Right lobe of liver (tissue), 6 donors: ENCODE measurements around the gene NADSYN1. TPM values are rescaled to one million over a fixed set of nuclear protein-coding genes. Genes with fewer than 3 reads are reported as not detected.
"Not testable (repeated sequence)": the region's sequence is repeated elsewhere in the genome, so short reads cannot be mapped to it uniquely, and the experiment has no call there.

Experiments used
- ATAC-seq, 4 donors: fragments of 200-7000 bp; cut with Tn5 transposase; one replicate each; pipeline ENCODE4 v1.9.1; 2020; ENCODE audit warnings: mild to moderate bottlenecking in 4 of 4, moderate library complexity in 4 of 4
- DNase-seq, 3 donors: peaks; one replicate each; pipeline ENCODE4 v3.0.0-alpha.2; 2020
- H3K27ac ChIP-seq, 3 donors: fragments of 200-600 bp; one replicate each; pipeline ENCODE4 v1.8.0; 2022
- H3K27me3 ChIP-seq, 2 donors: fragments of 200-600 bp; one replicate each; pipeline ENCODE4 v1.8.0; 2022
- H3K36me3 ChIP-seq, 4 donors: fragments of 200-600 bp; sonication (generic) in 1 of 4; one replicate each; pipeline versions ENCODE4 v1.5.1 to v1.8.0; 2017 to 2022; ENCODE audit warnings: control low read depth in 1 of 4
- H3K4me1 ChIP-seq, 4 donors: fragments of 200-600 bp; sonication (generic) in 1 of 4; one replicate each; pipeline versions ENCODE4 v1.5.1 to v1.8.0; 2017 to 2022; ENCODE audit warnings: control low read depth in 1 of 4
- H3K4me3 ChIP-seq, 3 donors: fragments of 200-600 bp; one replicate each; pipeline ENCODE4 v1.8.0; 2022
- H3K9me3 ChIP-seq, 4 donors: fragments of 200-600 bp; sonication (generic) in 1 of 4; one replicate each; pipeline versions ENCODE4 v1.5.1 to v1.8.0; 2017 to 2022; ENCODE audit warnings: control low read depth in 1 of 4
- POLR2A ChIP-seq: fragments of 450-650 bp; IDR thresholded peaks from one replicate; pipeline ENCODE4 v1.6.1; 2017; ENCODE audit warnings: antibody characterized with exemption, mild to moderate bottlenecking
- WGBS: methylation state at CpG from one replicate; pipeline ENCODE4 v1.1.6; 2018; ENCODE audit warnings: low coverage, low lambda C conversion rate; ENCODE audit not compliant: insufficient coverage; ENCODE audit errors: missing lambda C conversion rate; 5-methylcytosine and 5-hydroxymethylcytosine counted together
- intact Hi-C, 2 donors: fragments of 100-400 bp; cut with DNase I; formaldehyde crosslinking; loops; one replicate each; pipeline versions ENCODE4 v1.11.2 to v1.14.1; 2022
- total RNA-seq, 6 experiments: library from RNA; depleted of rRNA in 2 of 6; stranded (reverse); fragments of >200 nt in 2 of 6; fragmentation: NEBNext Ultra II Directional in 3 of 6; extraction: Animal tissue kit (Norgen Biotek cat#: 25700) in 3 of 6; gene quantifications; one replicate each; pipeline versions ENCODE4 v1.1.0 to v1.2.4, GENCODE V29; 2016 to 2023
- TF ChIP-seq, protein P1 (sequence below), 4 donors: fragments of 200-600 bp in 3 of 4; fragments of 450-650 bp in 1 of 4; IDR thresholded peaks; one replicate each; pipeline versions ENCODE4 v1.5.1 to v1.8.0; 2016 to 2022; ENCODE audit warnings: antibody characterized with exemption in 4 of 4, mild to moderate bottlenecking in 2 of 4
- donor health status: DM: no; HTN: yes; CAD: no.
- donor health status: DM: no; HTN: no; CAD: no.
- donor health status: DM: no; HTN: no; CAD: no.
- donor health status: DM: no; HTN: yes; CAD: no.
- donor health status: DM: no; HTN: yes; CAD: no.

Gene NADSYN1
- total RNA-seq, 6 experiments from 2014 or later: 26.4 to 54.7 (median 35.4) TPM

DNA sequence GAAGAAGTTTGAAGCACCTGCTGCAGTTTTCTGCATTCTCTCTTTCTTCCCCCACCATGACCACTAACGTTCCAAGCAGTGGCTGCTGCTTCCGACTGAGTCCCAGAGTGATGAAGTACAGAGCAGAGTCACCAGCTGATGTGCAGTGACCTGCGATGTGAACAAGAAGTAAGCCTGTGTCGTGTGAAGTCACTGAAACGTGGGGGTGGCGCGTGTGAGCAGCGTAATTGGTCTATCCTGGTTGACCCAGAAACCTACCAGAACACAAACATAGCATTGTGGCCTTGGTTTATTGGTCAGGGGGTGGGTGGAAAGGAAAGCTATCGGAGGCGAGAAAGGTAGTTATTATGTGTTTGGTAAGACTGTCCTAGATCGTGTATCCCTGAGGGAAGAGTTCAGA is 77.6 kb downstream of the NADSYN1 start:
- ATAC-seq (peak in 1 of 4 donors; percentile 47), DNase-seq (no peak)
- Histone ChIP-seq H3K27me3 (no peaks in the 10 kb centered on the region), H3K4me3 (no peak overlapping the region), H3K27ac (peak overlapping the region in 1 of 3 donors; percentile 72), H3K4me1 (peaks cover 0 to 35% (median 15%) of the 10 kb centered on the region in 4 donors), H3K36me3 (no peaks in the 10 kb centered on the region), H3K9me3 (no peaks in the 10 kb centered on the region)
- TF ChIP-seq POLR2A: peak; percentile 30
- TF ChIP-seq, protein P1, sequence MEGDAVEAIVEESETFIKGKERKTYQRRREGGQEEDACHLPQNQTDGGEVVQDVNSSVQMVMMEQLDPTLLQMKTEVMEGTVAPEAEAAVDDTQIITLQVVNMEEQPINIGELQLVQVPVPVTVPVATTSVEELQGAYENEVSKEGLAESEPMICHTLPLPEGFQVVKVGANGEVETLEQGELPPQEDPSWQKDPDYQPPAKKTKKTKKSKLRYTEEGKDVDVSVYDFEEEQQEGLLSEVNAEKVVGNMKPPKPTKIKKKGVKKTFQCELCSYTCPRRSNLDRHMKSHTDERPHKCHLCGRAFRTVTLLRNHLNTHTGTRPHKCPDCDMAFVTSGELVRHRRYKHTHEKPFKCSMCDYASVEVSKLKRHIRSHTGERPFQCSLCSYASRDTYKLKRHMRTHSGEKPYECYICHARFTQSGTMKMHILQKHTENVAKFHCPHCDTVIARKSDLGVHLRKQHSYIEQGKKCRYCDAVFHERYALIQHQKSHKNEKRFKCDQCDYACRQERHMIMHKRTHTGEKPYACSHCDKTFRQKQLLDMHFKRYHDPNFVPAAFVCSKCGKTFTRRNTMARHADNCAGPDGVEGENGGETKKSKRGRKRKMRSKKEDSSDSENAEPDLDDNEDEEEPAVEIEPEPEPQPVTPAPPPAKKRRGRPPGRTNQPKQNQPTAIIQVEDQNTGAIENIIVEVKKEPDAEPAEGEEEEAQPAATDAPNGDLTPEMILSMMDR (IDR thresholded peaks at IDR 0.05): no peak
- intact Hi-C loops: no loop called here
- 55% methylated on average over 9 of the region's 11 CpGs for WGBS

DNA sequence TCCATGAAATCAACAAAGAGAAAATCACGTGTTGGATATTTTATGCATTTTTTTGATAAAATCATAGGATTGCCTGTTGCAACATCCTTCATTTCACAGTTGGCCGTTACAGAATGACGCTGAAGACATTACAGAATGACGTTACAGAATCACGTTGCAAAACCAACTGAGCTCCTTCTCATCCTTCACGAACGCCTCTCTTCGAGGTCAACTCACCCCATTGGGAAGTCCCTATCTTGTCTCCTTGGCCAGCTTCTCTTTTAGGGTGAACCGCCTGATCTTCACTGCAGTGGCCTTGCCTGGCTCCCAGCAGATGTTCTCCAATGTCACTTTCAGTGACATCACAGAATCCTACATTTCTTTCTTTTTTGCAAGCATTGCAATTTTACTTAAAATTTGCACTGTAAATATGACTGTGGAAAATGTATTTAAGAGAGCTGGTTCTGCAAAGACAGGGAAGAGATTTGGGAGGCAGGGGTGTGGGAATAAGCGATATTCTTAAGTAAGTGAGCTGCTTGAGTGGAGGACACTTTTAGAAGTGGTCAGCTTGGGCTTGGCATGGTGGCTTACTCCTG is 79.1 kb downstream of the NADSYN1 start:
- no peak for DNase-seq

DNA sequence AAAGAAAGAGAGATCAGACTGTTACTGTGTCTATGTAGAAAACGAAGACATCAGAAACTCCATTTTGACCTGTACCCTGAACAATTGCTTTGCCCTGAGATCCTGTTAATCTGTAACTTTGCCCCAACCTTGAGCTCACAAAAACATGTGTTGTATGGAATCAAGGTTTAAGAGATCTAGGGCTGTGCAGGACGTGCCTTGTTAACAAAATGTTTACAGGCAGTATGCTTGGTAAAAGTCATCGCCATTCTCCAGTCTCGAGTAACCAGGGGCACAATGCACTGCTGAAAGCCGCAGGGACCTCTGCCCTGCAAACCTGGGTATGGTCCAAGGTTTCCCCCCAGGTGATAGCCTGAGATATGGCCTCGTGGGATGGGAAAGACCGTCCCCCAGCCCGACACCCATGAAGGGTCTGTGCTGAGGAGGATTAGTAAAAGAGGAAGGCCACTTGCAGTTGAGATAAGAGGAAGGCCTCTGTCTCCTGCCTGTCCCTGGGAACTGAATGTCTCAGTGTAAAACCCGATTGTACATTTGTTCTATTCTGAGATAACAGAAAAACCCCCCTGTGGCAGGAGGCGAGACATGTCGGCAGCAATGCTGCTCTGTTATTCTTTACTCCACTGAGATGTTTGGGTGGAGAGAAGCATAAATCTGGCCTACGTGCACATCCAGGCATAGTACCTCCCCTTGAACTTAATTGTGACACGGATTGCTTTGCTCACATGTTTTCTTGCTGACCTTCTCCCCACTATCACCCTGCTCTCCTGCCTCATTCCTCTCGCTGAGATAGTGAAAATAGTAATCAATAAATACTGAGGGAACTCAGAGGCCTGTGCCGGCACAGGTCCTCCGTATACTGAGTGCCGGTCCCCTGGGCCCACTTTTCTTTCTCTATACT is 82.0 kb downstream of the NADSYN1 start:
- intact Hi-C loops, H3K36me3 ChIP-seq, H3K4me3 ChIP-seq, H3K27me3 ChIP-seq, ATAC-seq, H3K9me3 ChIP-seq: not testable (repeated sequence)
- peak in 1 of 3 donors; percentile 42 for DNase-seq
- Histone ChIP-seq H3K27ac (peak overlapping the region; percentile 71 to 92 (median 81)), H3K4me1 (peaks cover 0 to 20% (median 10%) of the 10 kb centered on the region in 4 donors)
- WGBS: 27% methylated on average over 17 of the region's 17 CpGs

More for the DNA sequence above, 79.1 kb downstream of the NADSYN1 start:
- Histone ChIP-seq H3K9me3 (no peaks in the 10 kb centered on the region), H3K4me3 (no peak overlapping the region), H3K36me3 (no peaks in the 10 kb centered on the region), H3K27ac (no peak overlapping the region), H3K4me1 (peaks cover 0 to 26% (median 12%) of the 10 kb centered on the region in 4 donors), H3K27me3 (no peaks in the 10 kb centered on the region)
- WGBS: 74% methylated on average over 10 of the region's 10 CpGs
- no peak for ATAC-seq
- TF ChIP-seq, protein P1 (IDR thresholded peaks at IDR 0.05): no peak
- no peak for TF ChIP-seq POLR2A
- intact Hi-C loops: no loop called here

DNA sequence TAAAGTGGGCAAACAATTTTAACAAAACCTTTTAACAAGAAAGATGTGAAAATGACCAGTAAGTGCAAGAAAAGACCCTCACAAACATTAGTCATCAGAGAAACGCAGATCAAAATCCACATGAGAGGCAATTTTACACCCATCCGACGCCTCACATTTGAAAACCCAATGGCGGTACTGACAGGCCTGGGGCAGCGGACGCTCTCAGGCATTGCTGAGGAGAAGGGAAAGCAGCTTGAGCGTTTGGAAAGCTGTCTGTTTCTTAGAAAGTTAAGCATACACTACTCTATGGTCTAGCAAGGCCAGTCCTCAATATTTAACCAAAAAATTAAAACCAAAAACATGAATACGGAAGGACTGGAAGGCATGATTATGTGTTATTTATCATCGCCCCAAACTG is 82.8 kb downstream of the NADSYN1 start:
- Histone ChIP-seq H3K27ac (peak overlapping the region in 2 of 3 donors; percentile 81 to 92), H3K36me3 (no peaks in the 10 kb centered on the region), H3K27me3 (no peaks in the 10 kb centered on the region), H3K4me3 (no peak overlapping the region), H3K9me3 (no peaks in the 10 kb centered on the region), H3K4me1 (peaks cover 0 to 20% (median 10%) of the 10 kb centered on the region in 4 donors)
- 80% methylated on average over 8 of the region's 9 CpGs for WGBS
- ATAC-seq (no peak), DNase-seq (no peak)
- TF ChIP-seq POLR2A: no peak
- TF ChIP-seq, protein P1 (IDR thresholded peaks at IDR 0.05): no peak
- intact Hi-C loops: no loop called here

DNA sequence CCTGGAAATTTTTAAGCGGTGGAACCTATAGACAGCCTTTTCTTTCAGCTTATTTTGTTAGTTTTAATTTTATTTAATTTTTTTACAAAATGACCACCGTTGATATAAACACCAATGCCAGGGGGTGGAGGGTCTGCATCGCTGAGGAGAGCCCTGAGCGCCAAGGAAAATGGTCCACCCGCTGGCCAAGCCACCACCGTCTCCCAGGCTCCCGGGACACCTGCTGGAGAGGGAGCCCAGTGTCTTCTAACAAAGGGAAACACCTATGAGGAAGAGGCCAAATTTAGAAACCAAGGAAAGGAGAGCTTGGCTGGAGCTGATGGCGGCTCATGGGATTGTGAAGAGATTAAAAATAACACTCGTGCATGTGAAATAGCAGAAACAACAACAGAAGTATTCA is 84.5 kb downstream of the NADSYN1 start:
- WGBS: 85% methylated on average over 9 of the region's 9 CpGs
- ATAC-seq: no peak
- Histone ChIP-seq H3K4me1 (peaks cover 0 to 20% (median 10%) of the 10 kb centered on the region in 4 donors), H3K27ac (no peak overlapping the region), H3K9me3 (no peaks in the 10 kb centered on the region), H3K4me3 (no peak overlapping the region), H3K27me3 (no peaks in the 10 kb centered on the region), H3K36me3 (no peaks in the 10 kb centered on the region)
- DNase-seq: no peak
- TF ChIP-seq, protein P1 (IDR thresholded peaks at IDR 0.05): no peak
- TF ChIP-seq POLR2A: no peak
- intact Hi-C loops: no loop called here

DNA sequence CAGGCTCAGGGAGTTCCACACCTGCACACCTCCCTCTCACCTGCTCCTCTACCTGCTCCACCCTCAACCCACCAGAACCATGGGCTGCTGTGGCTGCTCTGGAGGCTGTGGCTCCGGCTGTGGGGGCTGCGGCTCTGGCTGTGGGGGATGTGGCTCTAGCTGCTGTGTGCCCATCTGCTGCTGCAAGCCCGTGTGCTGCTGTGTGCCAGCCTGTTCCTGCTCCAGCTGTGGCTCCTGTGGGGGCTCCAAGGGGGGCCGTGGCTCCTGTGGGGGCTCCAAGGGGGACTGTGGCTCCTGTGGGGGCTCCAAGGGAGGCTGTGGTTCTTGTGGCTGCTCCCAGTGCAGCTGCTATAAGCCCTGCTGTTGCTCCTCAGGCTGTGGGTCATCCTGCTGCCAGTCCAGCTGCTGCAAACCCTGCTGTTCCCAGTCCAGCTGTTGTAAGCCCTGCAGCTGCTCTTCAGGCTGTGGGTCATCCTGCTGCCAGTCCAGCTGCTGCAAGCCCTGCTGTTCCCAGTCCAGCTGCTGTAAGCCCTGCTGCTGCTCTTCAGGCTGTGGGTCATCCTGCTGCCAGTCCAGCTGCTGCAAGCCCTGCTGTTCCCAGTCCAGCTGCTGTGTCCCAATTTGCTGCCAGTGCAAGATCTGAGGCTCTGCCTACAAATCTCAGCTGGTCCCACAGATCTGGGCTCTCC is 85.1 kb downstream of the NADSYN1 start, which contains the start of gene KRTAP5-8:
KRTAP5-8 (plus strand) TSS at position 49 of the 689 bp plus-strand sequence; CDS start at position 80, 31 bp downstream.
- H3K9me3 ChIP-seq, H3K27ac ChIP-seq, H3K36me3 ChIP-seq, DNase-seq, H3K27me3 ChIP-seq, ATAC-seq, H3K4me3 ChIP-seq, intact Hi-C loops: not testable (repeated sequence)
- H3K4me1 ChIP-seq: peaks cover 0 to 20% (median 10%) of the 10 kb centered on the region in 4 donors
- WGBS: no CpG with 5 or more reads among the region's 4 CpGs
